Adrenal gland (tissue), 12 donors: Measurements from ENCODE around the gene DOCK10. TPM values are rescaled to one million over a fixed set of nuclear protein-coding genes. Genes with fewer than 3 reads are reported as not detected.

Experiments used
- DNase-seq, 7 donors: peaks; one replicate each; pipeline ENCODE4 v3.0.0-alpha.2; 2019 to 2020
- H3K27ac ChIP-seq, 5 donors: fragments of 200-600 bp; sonication (generic) in 4 of 5; 1 replicate in 3 of 5; 2 replicates in 2 of 5; pipeline versions ENCODE4 v1.5.1 to v1.8.0; 2016 to 2020; ENCODE audit warnings: mild to moderate bottlenecking in 1 of 5
- H3K27me3 ChIP-seq: fragments of 200-600 bp; 2 replicates; pipeline ENCODE4 v1.8.0; 2021
- H3K36me3 ChIP-seq, 2 donors: fragments of 200-600 bp; replicated peaks in 1 of 2; 1 replicate in 1 of 2; 2 replicates in 1 of 2; pipeline versions ENCODE4 v1.5.1 to v1.8.0; 2018 to 2022
- H3K4me1 ChIP-seq, 2 donors: fragments of 200-600 bp; replicated peaks in 1 of 2; 1 replicate in 1 of 2; 2 replicates in 1 of 2; pipeline versions ENCODE4 v1.5.1 to v1.8.0; 2018 to 2021
- H3K4me3 ChIP-seq, 4 donors: fragments of 200-600 bp; sonication (generic) in 3 of 4; one replicate each; pipeline ENCODE4 v1.5.1; 2016 to 2018
- H3K9me3 ChIP-seq, 3 donors: fragments of 200-600 bp; sonication (generic) in 1 of 3; replicated peaks in 1 of 3; 1 replicate in 2 of 3; 2 replicates in 1 of 3; pipeline versions ENCODE4 v1.5.1 to v1.8.0; 2016 to 2021
- CTCF ChIP-seq, 6 experiments: fragments of 450-650 bp in 4 of 6; fragments of 200-600 bp in 2 of 6; sonication (generic) in 1 of 6; IDR thresholded peaks; 1 replicate in 5 of 6; 2 replicates in 1 of 6; pipeline versions ENCODE4 v1.5.1 to v1.8.0; 2016 to 2021; ENCODE audit warnings: antibody characterized with exemption in 6 of 6, mild to moderate bottlenecking in 2 of 6, moderate library complexity in 1 of 6
- POLR2A ChIP-seq, 2 donors: fragments of 450-650 bp; IDR thresholded peaks; one replicate each; pipeline ENCODE4 v1.6.1; 2017; ENCODE audit warnings: antibody characterized with exemption in 2 of 2, mild to moderate bottlenecking in 2 of 2, moderate library complexity in 1 of 2
- WGBS, 4 donors: extraction: QIAGEN DNeasy Blood & Tissue Kit in 2 of 4; methylation state at CpG; one replicate each; pipeline versions ENCODE4 v1.1.5 to v1.1.7; 2013 to 2017; 5-methylcytosine and 5-hydroxymethylcytosine counted together
- intact Hi-C, 2 donors: fragments of 100-400 bp; cut with DNase I; formaldehyde crosslinking; loops; one replicate each; pipeline versions ENCODE4 v1.14.1 to v1.15.0; 2022 to 2023
- polyA plus RNA-seq, 3 donors: library from polyadenylated mRNA; stranded (reverse); fragments of 200-250 nt in 2 of 3; fragments of 350-450 nt in 1 of 3; fragmentation: Illumina TruSeq in 1 of 3; extraction: RNeasy Lipid Tissue Mini Kit (QIAGEN cat#74804) in 1 of 3; gene quantifications; one replicate each; pipeline ENCODE4 v1.2.3, GENCODE V29; 2013 to 2014
- total RNA-seq, 9 donors: library from RNA; depleted of rRNA in 4 of 9; stranded (reverse); fragments of >200 nt in 4 of 9; fragments of 120-200 nt in 1 of 9; fragmentation: NEBNext Ultra II Directional in 1 of 9; extraction: Animal tissue kit (Norgen Biotek cat#: 25700) in 1 of 9; gene quantifications; one replicate each; pipeline versions ENCODE4 v1.1.0 to v1.2.4, GENCODE V29; 2013 to 2023
- donor health status: healthy with polysubstance abuse.
- donor health status: Bipolar disorder and iron deficiency.
- donor health status: DM: yes; HTN: yes; CAD: no.
- donor health status: DM: no; HTN: no; CAD: no.
- donor health status: DM: no; HTN: no; CAD: no.
- donor health status: DM: yes; HTN: yes; CAD: no.

DOCK10 gene
- total and polyA plus RNA-seq, 12 donors = 6.2 to 40.8 (median 20.0) TPM

GRCh38 chr2:224729435-224729834 is 312.8 kb downstream of the DOCK10 start:
- DNase-seq = no peak
- Histone ChIP-seq H3K27ac (no peak overlapping the region), H3K36me3 (no peaks in the 10 kb centered on the region), H3K4me3 (no peak overlapping the region), H3K27me3 (no peaks in the 10 kb centered on the region), H3K9me3 (no peaks in the 10 kb centered on the region), H3K4me1 (no peaks in the 10 kb centered on the region)
- TF ChIP-seq CTCF (IDR thresholded peaks at IDR 0.05) (no peak), POLR2A (IDR thresholded peaks at IDR 0.05) (no peak)
- WGBS, 4 donors = 60 to 71% (median 70%) methylated on average over 1 of the region's 1 CpG
- intact Hi-C loops = no loop called here

DNA sequence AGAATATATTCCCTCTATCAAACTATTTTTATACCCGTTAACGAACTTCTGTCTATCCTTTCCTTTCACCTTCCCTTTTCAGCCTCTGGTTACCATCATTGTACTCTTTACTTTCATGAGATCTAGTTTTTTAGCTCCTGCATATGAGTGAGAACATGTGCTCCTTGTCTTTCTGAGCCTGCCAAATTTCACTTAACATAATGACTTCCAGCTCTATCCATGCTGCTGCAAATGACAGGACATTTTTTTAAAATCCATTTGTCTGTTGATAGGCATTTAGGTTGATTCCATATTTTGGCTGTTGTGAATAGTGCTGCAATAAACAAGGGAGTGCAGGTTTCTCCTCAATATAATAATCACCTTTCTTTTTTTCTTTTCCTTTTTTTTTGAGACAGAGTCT is 317.9 kb downstream of the DOCK10 start:
- no peak overlapping the region for H3K4me3 ChIP-seq
- H3K4me1 ChIP-seq = no peaks in the 10 kb centered on the region
- H3K27ac ChIP-seq = no peak overlapping the region
- H3K27me3 ChIP-seq = no peaks in the 10 kb centered on the region
- DNase-seq = no peak
- no peaks in the 10 kb centered on the region for H3K36me3 ChIP-seq
- WGBS, 4 donors = 82 to 93% (median 88%) methylated on average over 2 of the region's 2 CpGs
- TF ChIP-seq POLR2A (IDR thresholded peaks at IDR 0.05) (no peak), CTCF (IDR thresholded peaks at IDR 0.05) (no peak)
- H3K9me3 ChIP-seq = no peaks in the 10 kb centered on the region
- intact Hi-C loops = no loop called here

GRCh38 chr2:224723586-224724217 is 318.6 kb downstream of the DOCK10 start:
- Histone ChIP-seq H3K9me3 (no peaks in the 10 kb centered on the region), H3K4me3 (no peak overlapping the region), H3K4me1 (no peaks in the 10 kb centered on the region), H3K27me3 (no peaks in the 10 kb centered on the region), H3K27ac (no peak overlapping the region), H3K36me3 (no peaks in the 10 kb centered on the region)
- TF ChIP-seq POLR2A (IDR thresholded peaks at IDR 0.05) = no peak
- no peak for TF ChIP-seq CTCF (IDR thresholded peaks at IDR 0.05)
- 61 to 71% (median 66%) methylated on average over 2 of the region's 2 CpGs for WGBS, 4 donors
- DNase-seq = no peak
- intact Hi-C loops = no loop called here

DNA sequence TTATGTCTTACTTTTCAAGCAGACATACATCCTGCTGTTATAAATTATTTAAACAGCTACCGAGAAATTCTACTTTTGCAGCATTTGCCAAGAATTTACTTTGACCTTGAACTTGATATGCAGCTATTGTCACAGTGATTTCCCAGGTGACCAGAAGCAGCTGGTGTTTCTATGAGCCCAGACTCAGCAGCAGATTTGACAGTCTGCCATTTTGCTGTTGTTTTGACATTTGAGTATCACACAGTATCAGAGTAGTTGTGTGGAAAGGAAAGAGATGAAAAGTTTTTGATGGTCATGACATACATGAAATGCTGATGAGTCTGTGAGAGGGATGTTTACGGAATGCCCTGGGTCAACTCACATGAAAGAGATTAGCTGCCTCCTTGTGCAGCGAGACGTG is 319.5 kb downstream of the DOCK10 start:
- TF ChIP-seq POLR2A (IDR thresholded peaks at IDR 0.05) (no peak), CTCF (IDR thresholded peaks at IDR 0.05) (no peak)
- no peak for DNase-seq
- Histone ChIP-seq H3K27ac (no peak overlapping the region), H3K9me3 (no peaks in the 10 kb centered on the region), H3K4me3 (no peak overlapping the region), H3K27me3 (no peaks in the 10 kb centered on the region), H3K4me1 (no peaks in the 10 kb centered on the region), H3K36me3 (no peaks in the 10 kb centered on the region)
- 75 to 79% (median 76%) methylated on average over 4 of the region's 4 CpGs for WGBS, 4 donors
- intact Hi-C loops = no loop called here
